Measurements from ENCODE around the gene ZCCHC14. TPM values are rescaled to one million over a fixed set of nuclear protein-coding genes. Genes with fewer than 3 reads are reported as not detected.

Gene ZCCHC14
- total and polyA plus RNA-seq, 2 of the 13 experiments (the other 11 are each of a cell fraction or from before 2014, with no cell fraction given): 12.4 to 12.5 TPM

DNA sequence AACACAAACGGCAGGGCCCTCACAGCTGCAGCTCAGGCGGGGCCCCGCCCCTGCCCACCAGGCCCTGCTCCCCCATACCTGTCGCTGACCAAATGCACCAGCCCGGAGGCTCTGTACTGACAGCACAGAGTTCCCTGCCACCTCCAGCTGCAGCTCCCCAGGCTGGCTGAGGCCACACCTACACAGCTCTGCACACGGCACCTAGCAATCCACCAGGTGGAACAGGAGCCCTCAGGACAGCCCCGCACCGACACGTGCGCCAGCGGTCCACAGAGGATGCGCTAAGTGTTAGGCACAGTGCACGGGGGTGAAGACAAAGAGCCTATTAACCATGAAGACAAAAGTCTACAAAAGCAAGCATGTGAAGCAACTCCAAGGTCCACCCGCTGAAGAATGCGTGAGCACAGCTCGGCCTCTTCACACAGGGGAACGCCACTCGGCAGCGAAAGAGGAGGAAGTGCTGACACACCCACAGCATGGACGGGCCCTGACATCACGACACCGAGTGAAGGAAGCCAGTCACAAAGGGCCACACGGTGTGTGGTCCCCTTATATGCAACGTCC, 5.4 kb downstream of the ZCCHC14 start (continued):
- TF ChIP-seq ZNF441 (CRISPR knock-in tag; IDR thresholded peaks at IDR 0.05; ENCODE audit: borderline replicate concordance): 0 out of 2 replicates have a peak, but pooled peaks have one; percentile 40
- no peak for TF ChIP-seq ZNF33A (CRISPR knock-in tag; IDR thresholded peaks at IDR 0.05; ENCODE audit: borderline replicate concordance)
- no peak for TF ChIP-seq ZNF253 (CRISPR knock-in tag; IDR thresholded peaks at IDR 0.05; ENCODE audit: borderline replicate concordance)
- TF ChIP-seq TAF15 (IDR thresholded peaks at IDR 0.05; ENCODE audit: low read depth, low read length, poor library complexity, severe bottlenecking): peak; percentile 70
- TF ChIP-seq ZSCAN5A (CRISPR knock-in tag; IDR thresholded peaks at IDR 0.05; ENCODE audit: borderline replicate concordance): peak; percentile 44; the same call in 1 of the 2 replicates
- TF ChIP-seq ZNF556 (CRISPR knock-in tag; IDR thresholded peaks at IDR 0.05; ENCODE audit: borderline replicate concordance): peak; percentile 90
- TF ChIP-seq RFX5 (IDR thresholded peaks at IDR 0.05; ENCODE audit: low read depth, low read length): no peak
- peak; percentile 66; the same call in 1 of the 2 replicates for TF ChIP-seq BRD4 (CRISPR knock-in tag; IDR thresholded peaks at IDR 0.05)
- no peak for TF ChIP-seq RFX3 (CRISPR knock-in tag; IDR thresholded peaks at IDR 0.05)
- TF ChIP-seq ZNF124 (CRISPR knock-in tag; IDR thresholded peaks at IDR 0.05): no peak
- no peak for TF ChIP-seq ZKSCAN8 (CRISPR knock-in tag; IDR thresholded peaks at IDR 0.05; ENCODE audit: borderline replicate concordance)
- TF ChIP-seq, protein P1, sequence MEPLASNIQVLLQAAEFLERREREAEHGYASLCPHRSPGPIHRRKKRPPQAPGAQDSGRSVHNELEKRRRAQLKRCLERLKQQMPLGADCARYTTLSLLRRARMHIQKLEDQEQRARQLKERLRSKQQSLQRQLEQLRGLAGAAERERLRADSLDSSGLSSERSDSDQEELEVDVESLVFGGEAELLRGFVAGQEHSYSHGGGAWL (CRISPR knock-in tag; IDR thresholded peaks at IDR 0.05): peak; percentile 68; the same call in 1 of the 2 replicates
- TF ChIP-seq POLR2AphosphoS5 (IDR thresholded peaks at IDR 0.05; ENCODE audit: low read depth, low read length): no peak
- TF ChIP-seq EEA1 (CRISPR knock-in tag; IDR thresholded peaks at IDR 0.05; ENCODE audit: borderline replicate concordance): no peak
- TF ChIP-seq ZKSCAN5 (CRISPR knock-in tag; IDR thresholded peaks at IDR 0.05): no peak
- peak; percentile 98 for TF ChIP-seq SAP130 (CRISPR knock-in tag; IDR thresholded peaks at IDR 0.05; ENCODE audit: low read depth)
- no peak for TF ChIP-seq ISX (CRISPR knock-in tag; conservative IDR thresholded peaks at IDR 0.05)
- peak; percentile 55 for TF ChIP-seq POGZ (CRISPR knock-in tag; IDR thresholded peaks at IDR 0.05)
- peak; percentile 37 for TF ChIP-seq SKI (IDR thresholded peaks at IDR 0.05; ENCODE audit: partially characterized antibody)
- TF ChIP-seq, protein P2, sequence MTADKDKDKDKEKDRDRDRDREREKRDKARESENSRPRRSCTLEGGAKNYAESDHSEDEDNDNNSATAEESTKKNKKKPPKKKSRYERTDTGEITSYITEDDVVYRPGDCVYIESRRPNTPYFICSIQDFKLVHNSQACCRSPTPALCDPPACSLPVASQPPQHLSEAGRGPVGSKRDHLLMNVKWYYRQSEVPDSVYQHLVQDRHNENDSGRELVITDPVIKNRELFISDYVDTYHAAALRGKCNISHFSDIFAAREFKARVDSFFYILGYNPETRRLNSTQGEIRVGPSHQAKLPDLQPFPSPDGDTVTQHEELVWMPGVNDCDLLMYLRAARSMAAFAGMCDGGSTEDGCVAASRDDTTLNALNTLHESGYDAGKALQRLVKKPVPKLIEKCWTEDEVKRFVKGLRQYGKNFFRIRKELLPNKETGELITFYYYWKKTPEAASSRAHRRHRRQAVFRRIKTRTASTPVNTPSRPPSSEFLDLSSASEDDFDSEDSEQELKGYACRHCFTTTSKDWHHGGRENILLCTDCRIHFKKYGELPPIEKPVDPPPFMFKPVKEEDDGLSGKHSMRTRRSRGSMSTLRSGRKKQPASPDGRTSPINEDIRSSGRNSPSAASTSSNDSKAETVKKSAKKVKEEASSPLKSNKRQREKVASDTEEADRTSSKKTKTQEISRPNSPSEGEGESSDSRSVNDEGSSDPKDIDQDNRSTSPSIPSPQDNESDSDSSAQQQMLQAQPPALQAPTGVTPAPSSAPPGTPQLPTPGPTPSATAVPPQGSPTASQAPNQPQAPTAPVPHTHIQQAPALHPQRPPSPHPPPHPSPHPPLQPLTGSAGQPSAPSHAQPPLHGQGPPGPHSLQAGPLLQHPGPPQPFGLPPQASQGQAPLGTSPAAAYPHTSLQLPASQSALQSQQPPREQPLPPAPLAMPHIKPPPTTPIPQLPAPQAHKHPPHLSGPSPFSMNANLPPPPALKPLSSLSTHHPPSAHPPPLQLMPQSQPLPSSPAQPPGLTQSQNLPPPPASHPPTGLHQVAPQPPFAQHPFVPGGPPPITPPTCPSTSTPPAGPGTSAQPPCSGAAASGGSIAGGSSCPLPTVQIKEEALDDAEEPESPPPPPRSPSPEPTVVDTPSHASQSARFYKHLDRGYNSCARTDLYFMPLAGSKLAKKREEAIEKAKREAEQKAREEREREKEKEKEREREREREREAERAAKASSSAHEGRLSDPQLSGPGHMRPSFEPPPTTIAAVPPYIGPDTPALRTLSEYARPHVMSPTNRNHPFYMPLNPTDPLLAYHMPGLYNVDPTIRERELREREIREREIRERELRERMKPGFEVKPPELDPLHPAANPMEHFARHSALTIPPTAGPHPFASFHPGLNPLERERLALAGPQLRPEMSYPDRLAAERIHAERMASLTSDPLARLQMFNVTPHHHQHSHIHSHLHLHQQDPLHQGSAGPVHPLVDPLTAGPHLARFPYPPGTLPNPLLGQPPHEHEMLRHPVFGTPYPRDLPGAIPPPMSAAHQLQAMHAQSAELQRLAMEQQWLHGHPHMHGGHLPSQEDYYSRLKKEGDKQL (CRISPR knock-in tag; IDR thresholded peaks at IDR 0.05; ENCODE audit: low read depth): no peak
- TF ChIP-seq, protein P3, sequence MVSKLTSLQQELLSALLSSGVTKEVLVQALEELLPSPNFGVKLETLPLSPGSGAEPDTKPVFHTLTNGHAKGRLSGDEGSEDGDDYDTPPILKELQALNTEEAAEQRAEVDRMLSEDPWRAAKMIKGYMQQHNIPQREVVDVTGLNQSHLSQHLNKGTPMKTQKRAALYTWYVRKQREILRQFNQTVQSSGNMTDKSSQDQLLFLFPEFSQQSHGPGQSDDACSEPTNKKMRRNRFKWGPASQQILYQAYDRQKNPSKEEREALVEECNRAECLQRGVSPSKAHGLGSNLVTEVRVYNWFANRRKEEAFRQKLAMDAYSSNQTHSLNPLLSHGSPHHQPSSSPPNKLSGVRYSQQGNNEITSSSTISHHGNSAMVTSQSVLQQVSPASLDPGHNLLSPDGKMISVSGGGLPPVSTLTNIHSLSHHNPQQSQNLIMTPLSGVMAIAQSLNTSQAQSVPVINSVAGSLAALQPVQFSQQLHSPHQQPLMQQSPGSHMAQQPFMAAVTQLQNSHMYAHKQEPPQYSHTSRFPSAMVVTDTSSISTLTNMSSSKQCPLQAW (CRISPR knock-in tag; IDR thresholded peaks at IDR 0.05): no peak
- no peak for TF ChIP-seq SOX6 (IDR thresholded peaks at IDR 0.05)
- TF ChIP-seq SOX6 (CRISPR knock-in tag; IDR thresholded peaks at IDR 0.05): peak; percentile 98

All from HepG2 (cell line).